Kidney (tissue), 14 donors: ENCODE data around the gene SOBP. TPM values are rescaled to one million over a fixed set of nuclear protein-coding genes. Genes with fewer than 3 reads are reported as not detected.

Experiments
- DNase-seq, 5 donors: peaks; one replicate each; pipeline ENCODE4 v3.0.0-alpha.2; 2013 to 2020
- FAIRE-seq: peaks from 2 replicates; lab custom pipeline; 2012; peaks lifted over from hg19 to GRCh38; lab: Jason Lieb, UNC
- H3K27ac ChIP-seq, 2 donors: one replicate each; pipeline ENCODE4 v1.7.0; 2013; ENCODE audit warnings: low read depth in 2 of 2, low read length in 2 of 2, inconsistent platforms in 1 of 2
- H3K27me3 ChIP-seq: one replicate; pipeline ENCODE4 v1.7.1; 2013; ENCODE audit warnings: low read length, inconsistent platforms; ENCODE audit not compliant: control insufficient read depth, insufficient read depth
- H3K36me3 ChIP-seq, 3 donors: one replicate each; pipeline versions ENCODE4 v1.7.0 to v1.7.1; 2013; ENCODE audit warnings: low read length in 3 of 3, control low read depth in 1 of 3, inconsistent platforms in 1 of 3; ENCODE audit not compliant: insufficient read depth in 3 of 3, control insufficient read depth in 2 of 3
- H3K4me1 ChIP-seq, 3 donors: one replicate each; pipeline versions ENCODE4 v1.7.0 to v1.7.1; 2013; ENCODE audit warnings: low read length in 3 of 3, inconsistent platforms in 1 of 3, low read depth in 1 of 3; ENCODE audit not compliant: control insufficient read depth in 2 of 3, insufficient read depth in 2 of 3
- H3K4me3 ChIP-seq, 3 donors: one replicate each; pipeline versions ENCODE4 v1.7.0 to v1.8.1; 2013; ENCODE audit warnings: low read length in 3 of 3, control low read depth in 1 of 3, inconsistent platforms in 1 of 3
- H3K9ac ChIP-seq, 3 donors: one replicate each; pipeline versions ENCODE4 v1.7.0 to v1.7.1; 2013; ENCODE audit warnings: low read length in 3 of 3, control low read depth in 1 of 3, inconsistent platforms in 1 of 3
- H3K9me3 ChIP-seq, 3 donors: one replicate each; pipeline versions ENCODE4 v1.7.0 to v1.7.1; 2013; ENCODE audit warnings: low read length in 3 of 3, control low read depth in 1 of 3, inconsistent platforms in 1 of 3; ENCODE audit not compliant: control insufficient read depth in 2 of 3, insufficient read depth in 1 of 3
- intact Hi-C: fragments of 100-400 bp; cut with DNase I; formaldehyde crosslinking; loops from one replicate; pipeline ENCODE4 v1.11.1; 2022
- polyA plus RNA-seq: library from polyadenylated mRNA; stranded (reverse); fragments of 350-450 nt; fragmentation: Illumina TruSeq; extraction: RNeasy Lipid Tissue Mini Kit (QIAGEN cat#74804); gene quantifications from one replicate; pipeline ENCODE4 v1.2.3, GENCODE V29; 2014; ENCODE audit warnings: low read depth, low replicate concordance; ENCODE audit not compliant: insufficient read depth
- total RNA-seq: library from RNA; stranded (reverse); fragmentation: NEBNext Ultra II Directional; extraction: Animal tissue kit (Norgen Biotek cat#: 25700); gene quantifications from one replicate; pipeline ENCODE4 v1.2.1, GENCODE V29; 2021
- TF ChIP-seq, protein P1 (sequence below): IDR thresholded peaks from 3 replicates; pipeline ENCODE4 v1.5.1; 2012; ENCODE audit warnings: mild to moderate bottlenecking, moderate library complexity, borderline replicate concordance; ENCODE audit not compliant: insufficient read depth; ENCODE audit errors: extremely low read depth
- donor health status: control.
- donor health status: control.
- donor health status: control.
- donor health status: control.
- donor health status: control.
- donor health status: DM: yes; HTN: yes; CAD: no.
- donor health status: Normal renal cell carcinoma (clear cell type).

Gene SOBP
- total and polyA plus RNA-seq, 2 donors from 2014 or later: 5.4 to 9.5 TPM

DNA sequence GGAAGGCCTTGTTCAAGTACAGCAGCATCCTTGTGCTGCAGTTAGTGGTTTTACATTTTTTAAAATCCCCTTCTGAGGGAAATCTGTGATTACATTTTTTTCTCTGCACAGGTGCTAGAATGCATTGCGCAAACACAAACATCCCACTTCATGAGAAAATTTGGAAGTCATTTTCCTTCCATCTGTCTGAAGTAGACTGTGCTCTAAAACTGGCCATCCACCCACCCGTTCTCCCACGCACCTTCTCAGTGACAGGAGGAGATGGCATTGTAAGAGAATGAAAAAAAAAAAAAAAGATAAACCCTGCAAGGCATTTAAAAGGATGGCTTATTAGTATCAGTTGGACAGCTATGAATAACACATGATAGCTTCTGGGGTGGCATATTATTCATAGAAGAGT is 65.0 kb downstream of the SOBP start:
- H3K4me3 ChIP-seq: no peak overlapping the region
- no peaks in the 10 kb centered on the region for H3K4me1 ChIP-seq
- no peak overlapping the region for H3K27ac ChIP-seq
- FAIRE-seq (no peak), DNase-seq (no peak)
- intact Hi-C loops: no loop called here
- H3K36me3 ChIP-seq: no peaks in the 10 kb centered on the region
- no peaks in the 10 kb centered on the region for H3K9me3 ChIP-seq
- H3K27me3 ChIP-seq: no peaks in the 10 kb centered on the region
- TF ChIP-seq, protein P1, sequence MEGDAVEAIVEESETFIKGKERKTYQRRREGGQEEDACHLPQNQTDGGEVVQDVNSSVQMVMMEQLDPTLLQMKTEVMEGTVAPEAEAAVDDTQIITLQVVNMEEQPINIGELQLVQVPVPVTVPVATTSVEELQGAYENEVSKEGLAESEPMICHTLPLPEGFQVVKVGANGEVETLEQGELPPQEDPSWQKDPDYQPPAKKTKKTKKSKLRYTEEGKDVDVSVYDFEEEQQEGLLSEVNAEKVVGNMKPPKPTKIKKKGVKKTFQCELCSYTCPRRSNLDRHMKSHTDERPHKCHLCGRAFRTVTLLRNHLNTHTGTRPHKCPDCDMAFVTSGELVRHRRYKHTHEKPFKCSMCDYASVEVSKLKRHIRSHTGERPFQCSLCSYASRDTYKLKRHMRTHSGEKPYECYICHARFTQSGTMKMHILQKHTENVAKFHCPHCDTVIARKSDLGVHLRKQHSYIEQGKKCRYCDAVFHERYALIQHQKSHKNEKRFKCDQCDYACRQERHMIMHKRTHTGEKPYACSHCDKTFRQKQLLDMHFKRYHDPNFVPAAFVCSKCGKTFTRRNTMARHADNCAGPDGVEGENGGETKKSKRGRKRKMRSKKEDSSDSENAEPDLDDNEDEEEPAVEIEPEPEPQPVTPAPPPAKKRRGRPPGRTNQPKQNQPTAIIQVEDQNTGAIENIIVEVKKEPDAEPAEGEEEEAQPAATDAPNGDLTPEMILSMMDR: no peak
- no peak overlapping the region for H3K9ac ChIP-seq

DNA sequence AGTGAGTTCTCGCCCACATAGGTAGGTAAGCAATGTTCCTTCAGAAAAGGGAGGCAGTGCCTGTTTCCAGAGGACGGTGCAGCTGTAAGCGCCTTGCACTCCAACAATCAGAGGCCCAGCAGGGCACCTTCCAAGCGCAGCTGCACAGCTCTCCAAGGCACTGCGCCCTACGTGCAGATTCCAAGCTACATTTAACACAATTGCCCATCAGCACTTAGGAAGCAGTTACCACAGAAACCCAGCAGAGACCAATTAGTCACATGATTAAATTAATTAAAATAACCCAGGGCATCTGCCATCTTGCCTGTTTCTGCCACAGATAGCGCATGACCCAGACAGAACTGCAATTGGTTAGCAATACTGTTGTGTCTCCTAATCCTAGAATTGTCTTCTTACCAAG is 65.5 kb downstream of the SOBP start:
- Histone ChIP-seq H3K4me3 (no peak overlapping the region), H3K27me3 (no peaks in the 10 kb centered on the region), H3K4me1 (no peaks in the 10 kb centered on the region), H3K36me3 (no peaks in the 10 kb centered on the region), H3K9ac (no peak overlapping the region), H3K27ac (no peak overlapping the region), H3K9me3 (no peaks in the 10 kb centered on the region)
- TF ChIP-seq, protein P1: no peak
- intact Hi-C loops: no loop called here
- DNase-seq (no peak), FAIRE-seq (no peak)

DNA sequence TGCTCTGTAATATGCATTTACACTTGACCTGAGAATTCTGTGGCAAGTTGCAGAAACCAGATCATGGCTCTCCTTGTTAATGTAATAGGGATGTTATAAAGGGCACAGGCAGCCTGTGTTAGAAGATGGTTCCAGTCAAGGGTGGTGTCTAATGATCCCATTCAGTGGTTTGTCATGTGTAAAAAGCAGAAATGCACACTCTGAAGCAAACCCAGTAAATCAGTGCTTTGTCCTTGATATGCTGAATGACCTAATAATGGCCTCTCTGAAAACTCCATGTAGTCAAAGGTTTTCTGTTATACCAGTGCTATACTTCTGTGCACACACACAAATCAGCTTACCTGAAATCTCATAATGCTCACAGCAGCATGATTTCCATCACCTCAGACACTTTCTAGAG is 66.2 kb downstream of the SOBP start:
- no peak for FAIRE-seq

DNA sequence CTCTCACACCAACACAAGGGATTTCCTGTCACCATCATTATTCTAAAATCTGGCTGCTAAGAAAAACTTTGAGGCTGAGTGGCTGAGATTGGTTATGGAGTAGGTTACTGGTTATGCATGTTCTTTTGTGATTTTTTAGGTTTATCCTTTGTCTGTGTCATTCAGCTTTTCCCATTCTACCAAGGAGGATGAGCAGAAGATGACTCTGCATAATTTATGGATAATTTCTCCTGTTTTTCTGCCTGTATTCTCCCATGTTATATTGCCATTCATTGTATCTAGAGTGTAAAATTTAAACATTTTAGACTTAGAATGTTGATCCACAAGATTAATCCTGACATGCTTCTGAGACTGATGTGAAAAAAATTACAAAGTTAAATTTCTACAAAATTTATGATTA is 67.8 kb downstream of the SOBP start:
- TF ChIP-seq, protein P1: no peak
- no peak for DNase-seq
- Histone ChIP-seq H3K4me3 (no peak overlapping the region), H3K4me1 (no peaks in the 10 kb centered on the region), H3K9ac (no peak overlapping the region), H3K9me3 (no peaks in the 10 kb centered on the region), H3K36me3 (no peaks in the 10 kb centered on the region), H3K27ac (no peak overlapping the region), H3K27me3 (no peaks in the 10 kb centered on the region)
- FAIRE-seq: no peak
- intact Hi-C loops: no loop called here

More for the DNA sequence above, 66.2 kb downstream of the SOBP start:
- Histone ChIP-seq H3K4me1 (no peaks in the 10 kb centered on the region), H3K27me3 (no peaks in the 10 kb centered on the region), H3K27ac (no peak overlapping the region), H3K9me3 (no peaks in the 10 kb centered on the region), H3K9ac (no peak overlapping the region), H3K36me3 (no peaks in the 10 kb centered on the region), H3K4me3 (no peak overlapping the region)
- intact Hi-C loops: no loop called here
- TF ChIP-seq, protein P1: no peak
- DNase-seq: no peak
